Prostate gland (tissue), 2 donors: Measurements from ENCODE around the gene CTSC.

Source experiments
- POLR2A ChIP-seq: fragments of 450-650 bp; IDR thresholded peaks from one replicate; pipeline ENCODE4 v1.6.1; 2016; ENCODE audit warnings: antibody characterized with exemption, mild to moderate bottlenecking
- POLR2AphosphoS5 ChIP-seq: sonication (generic); formaldehyde crosslinking; IDR thresholded peaks from one replicate; pipeline ENCODE4 v1.6.1; 2017; ENCODE audit warnings: antibody characterized with exemption
- TF ChIP-seq, protein P1 (sequence below), 4 experiments: fragments of 200-600 bp in 2 of 4; fragments of 450-650 bp in 2 of 4; sonication (generic) in 2 of 4; IDR thresholded peaks; 1 replicate in 3 of 4; 2 replicates in 1 of 4; pipeline ENCODE4 v1.5.1; 2016 to 2019; ENCODE audit warnings: antibody characterized with exemption in 4 of 4, mild to moderate bottlenecking in 2 of 4, moderate library complexity in 2 of 4

DNA sequence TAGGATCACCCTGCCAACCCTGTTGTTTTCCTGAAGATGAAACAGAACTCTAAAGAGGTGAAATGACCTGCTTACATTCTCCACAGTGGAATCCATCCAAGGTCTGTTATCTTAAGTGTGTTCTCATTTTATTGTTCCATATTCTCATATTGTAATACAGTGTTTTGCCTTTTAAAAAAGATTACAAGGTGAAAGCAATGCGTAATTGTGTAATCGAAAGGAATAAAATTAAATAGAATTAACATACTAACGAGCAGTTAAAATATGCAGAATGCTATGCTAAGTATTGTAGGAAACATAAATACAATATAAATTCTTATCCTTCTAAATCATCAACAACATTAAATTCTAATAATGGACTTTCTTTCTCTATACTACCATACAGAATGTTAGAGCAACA lies 41.6 kb upstream of the CTSC start:
- TF ChIP-seq, protein P1, sequence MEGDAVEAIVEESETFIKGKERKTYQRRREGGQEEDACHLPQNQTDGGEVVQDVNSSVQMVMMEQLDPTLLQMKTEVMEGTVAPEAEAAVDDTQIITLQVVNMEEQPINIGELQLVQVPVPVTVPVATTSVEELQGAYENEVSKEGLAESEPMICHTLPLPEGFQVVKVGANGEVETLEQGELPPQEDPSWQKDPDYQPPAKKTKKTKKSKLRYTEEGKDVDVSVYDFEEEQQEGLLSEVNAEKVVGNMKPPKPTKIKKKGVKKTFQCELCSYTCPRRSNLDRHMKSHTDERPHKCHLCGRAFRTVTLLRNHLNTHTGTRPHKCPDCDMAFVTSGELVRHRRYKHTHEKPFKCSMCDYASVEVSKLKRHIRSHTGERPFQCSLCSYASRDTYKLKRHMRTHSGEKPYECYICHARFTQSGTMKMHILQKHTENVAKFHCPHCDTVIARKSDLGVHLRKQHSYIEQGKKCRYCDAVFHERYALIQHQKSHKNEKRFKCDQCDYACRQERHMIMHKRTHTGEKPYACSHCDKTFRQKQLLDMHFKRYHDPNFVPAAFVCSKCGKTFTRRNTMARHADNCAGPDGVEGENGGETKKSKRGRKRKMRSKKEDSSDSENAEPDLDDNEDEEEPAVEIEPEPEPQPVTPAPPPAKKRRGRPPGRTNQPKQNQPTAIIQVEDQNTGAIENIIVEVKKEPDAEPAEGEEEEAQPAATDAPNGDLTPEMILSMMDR (IDR thresholded peaks at IDR 0.05), result no peak
- TF ChIP-seq POLR2A (no peak), POLR2AphosphoS5 (no peak)
